Breast epithelium (tissue), 4 donors: ENCODE measurements around the gene NGF. TPM values are rescaled to one million over a fixed set of nuclear protein-coding genes. Genes with fewer than 3 reads are reported as not detected.

Experiments
- DNase-seq, 2 donors: peaks; one replicate each; pipeline ENCODE4 v3.0.0-alpha.2; 2019; ENCODE audit warnings: low spot score in 2 of 2
- H3K27ac ChIP-seq, 2 donors: fragments of 200-600 bp; sonication (generic) in 1 of 2; one replicate each; pipeline ENCODE4 v1.5.1; 2016 to 2019; ENCODE audit warnings: mild to moderate bottlenecking in 1 of 2
- H3K27me3 ChIP-seq, 2 donors: fragments of 200-600 bp; sonication (generic) in 1 of 2; one replicate each; pipeline versions ENCODE4 v1.5.1 to v1.6.0; 2017 to 2019; ENCODE audit warnings: control low read depth in 1 of 2, mild to moderate bottlenecking in 1 of 2
- H3K36me3 ChIP-seq: fragments of 200-600 bp; one replicate; pipeline ENCODE4 v1.5.1; 2019
- H3K4me1 ChIP-seq, 2 donors: fragments of 200-600 bp; sonication (generic); one replicate each; pipeline ENCODE4 v1.5.1; 2016 to 2019; ENCODE audit warnings: control low read depth in 1 of 2
- H3K4me3 ChIP-seq, 3 donors: fragments of 200-600 bp; sonication (generic); 1 replicate in 2 of 3; 2 replicates in 1 of 3; pipeline ENCODE4 v1.5.1; 2016 to 2019; ENCODE audit warnings: mild to moderate bottlenecking in 3 of 3, moderate library complexity in 2 of 3
- H3K9me3 ChIP-seq, 2 donors: fragments of 200-600 bp; sonication (generic) in 1 of 2; one replicate each; pipeline ENCODE4 v1.5.1; 2016 to 2019; ENCODE audit warnings: control low read depth in 1 of 2
- POLR2A ChIP-seq: fragments of 450-650 bp; IDR thresholded peaks from one replicate; pipeline ENCODE4 v1.6.1; 2016; ENCODE audit warnings: antibody characterized with exemption, mild to moderate bottlenecking, moderate library complexity
- POLR2AphosphoS5 ChIP-seq, 3 donors: sonication (generic); formaldehyde crosslinking; IDR thresholded peaks; one replicate each; pipeline ENCODE4 v1.6.1; 2017; ENCODE audit warnings: antibody characterized with exemption in 3 of 3
- intact Hi-C: fragments of 100-400 bp; cut with DNase I; formaldehyde crosslinking; loops from one replicate; pipeline ENCODE4 v1.15.1; 2023; ENCODE audit warnings: low total_unique reads
- total RNA-seq, 3 donors: library from RNA; depleted of rRNA; stranded (reverse); fragments of >200 nt; gene quantifications; one replicate each; pipeline ENCODE4 v1.1.0, GENCODE V29; 2016
- TF ChIP-seq, protein P1 (sequence below), 3 donors: fragments of 450-650 bp; IDR thresholded peaks; one replicate each; pipeline ENCODE4 v1.5.1; 2016 to 2017; ENCODE audit warnings: antibody characterized with exemption in 3 of 3, mild to moderate bottlenecking in 3 of 3, moderate library complexity in 3 of 3

The NGF gene
- total RNA-seq, 3 donors from 2014 or later: 0.64 to 7.2 (median 3.4) TPM

DNA sequence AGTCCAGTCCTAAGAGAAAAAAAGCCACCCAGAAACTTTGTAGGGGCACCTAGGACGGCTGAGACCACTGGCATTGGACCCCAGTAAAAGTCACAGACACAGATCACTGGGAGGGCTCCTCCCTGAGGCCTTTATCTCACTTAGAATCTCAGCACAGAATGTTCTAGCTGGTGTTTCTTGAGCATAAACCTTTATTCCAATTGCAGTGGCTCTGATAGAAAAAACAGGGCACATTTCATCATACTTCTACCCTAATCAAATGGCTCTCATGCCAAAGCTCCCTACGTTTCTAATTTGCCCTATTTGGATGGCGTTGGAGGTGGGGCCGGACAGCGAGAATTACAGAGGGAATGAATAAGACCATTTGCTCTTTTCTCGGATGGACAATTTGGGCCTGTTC lies 53.8 kb downstream of the NGF start:
- H3K36me3 ChIP-seq: no peaks in the 10 kb centered on the region
- peak overlapping the region; percentile 76 to 92 for H3K27ac ChIP-seq
- H3K4me1 ChIP-seq: no peaks in the 10 kb centered on the region
- no peaks in the 10 kb centered on the region for H3K9me3 ChIP-seq
- no peaks in the 10 kb centered on the region for H3K27me3 ChIP-seq
- TF ChIP-seq, protein P1, sequence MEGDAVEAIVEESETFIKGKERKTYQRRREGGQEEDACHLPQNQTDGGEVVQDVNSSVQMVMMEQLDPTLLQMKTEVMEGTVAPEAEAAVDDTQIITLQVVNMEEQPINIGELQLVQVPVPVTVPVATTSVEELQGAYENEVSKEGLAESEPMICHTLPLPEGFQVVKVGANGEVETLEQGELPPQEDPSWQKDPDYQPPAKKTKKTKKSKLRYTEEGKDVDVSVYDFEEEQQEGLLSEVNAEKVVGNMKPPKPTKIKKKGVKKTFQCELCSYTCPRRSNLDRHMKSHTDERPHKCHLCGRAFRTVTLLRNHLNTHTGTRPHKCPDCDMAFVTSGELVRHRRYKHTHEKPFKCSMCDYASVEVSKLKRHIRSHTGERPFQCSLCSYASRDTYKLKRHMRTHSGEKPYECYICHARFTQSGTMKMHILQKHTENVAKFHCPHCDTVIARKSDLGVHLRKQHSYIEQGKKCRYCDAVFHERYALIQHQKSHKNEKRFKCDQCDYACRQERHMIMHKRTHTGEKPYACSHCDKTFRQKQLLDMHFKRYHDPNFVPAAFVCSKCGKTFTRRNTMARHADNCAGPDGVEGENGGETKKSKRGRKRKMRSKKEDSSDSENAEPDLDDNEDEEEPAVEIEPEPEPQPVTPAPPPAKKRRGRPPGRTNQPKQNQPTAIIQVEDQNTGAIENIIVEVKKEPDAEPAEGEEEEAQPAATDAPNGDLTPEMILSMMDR (IDR thresholded peaks at IDR 0.05): no peak
- peak in 1 of 3 donors; percentile 31 for TF ChIP-seq POLR2AphosphoS5 (IDR thresholded peaks at IDR 0.05)
- intact Hi-C loops: no loop called here
- no peak overlapping the region for H3K4me3 ChIP-seq
- DNase-seq: no peak

DNA sequence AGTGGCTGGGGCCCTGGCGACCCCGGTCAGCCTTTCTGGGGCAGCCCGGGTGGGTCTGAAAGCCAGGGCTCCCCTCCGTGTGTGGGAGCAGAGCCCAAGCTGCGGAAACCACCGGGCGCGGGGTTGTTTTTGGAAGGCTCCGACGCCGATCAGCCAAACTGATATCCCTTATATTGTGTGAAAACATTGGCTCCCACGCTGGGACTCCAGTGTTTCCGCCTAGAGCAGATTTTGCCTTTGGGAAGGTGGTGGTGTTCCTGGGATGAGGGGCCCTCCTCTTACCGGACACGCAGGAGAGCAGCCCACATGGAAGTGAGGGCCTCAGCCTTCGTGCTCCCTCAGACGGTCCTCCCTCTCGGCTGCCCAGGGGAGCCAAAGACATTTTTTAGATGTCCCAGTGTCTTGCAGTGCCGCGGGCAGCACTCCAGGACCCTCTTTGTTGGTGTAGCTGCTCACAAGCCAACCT lies 54.3 kb downstream of the NGF start:
- intact Hi-C loops: no loop called here

DNA sequence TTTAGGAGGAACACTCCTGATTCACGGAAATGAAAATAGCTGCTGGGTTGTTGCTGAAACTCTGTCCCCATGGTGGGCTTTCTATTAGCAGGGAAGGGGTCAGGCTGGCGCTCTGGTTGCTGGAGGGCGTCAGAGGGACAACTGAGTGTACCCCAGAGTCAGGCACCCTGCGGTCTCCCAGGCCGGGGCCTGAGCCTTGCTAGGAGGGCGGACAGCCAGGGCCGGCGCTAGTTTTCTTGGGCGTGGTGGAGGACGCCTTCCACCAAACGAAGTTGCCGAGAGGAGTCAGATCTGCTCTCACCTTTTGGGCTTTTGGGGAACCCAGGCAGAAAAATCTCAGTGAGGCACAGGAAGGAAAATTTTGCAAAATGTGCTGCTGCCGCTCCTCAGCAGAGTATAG lies 54.8 kb downstream of the NGF start:
- peak overlapping the region in 1 of 3 donors; percentile 27 for H3K4me3 ChIP-seq
- intact Hi-C loops: no loop called here
- H3K36me3 ChIP-seq: no peaks in the 10 kb centered on the region
- no peaks in the 10 kb centered on the region for H3K4me1 ChIP-seq
- no peaks in the 10 kb centered on the region for H3K9me3 ChIP-seq
- peak overlapping the region; percentile 76 to 92 for H3K27ac ChIP-seq
- no peak for DNase-seq
- H3K27me3 ChIP-seq: no peaks in the 10 kb centered on the region
- TF ChIP-seq POLR2A: no peak
- TF ChIP-seq, protein P1 (IDR thresholded peaks at IDR 0.05): no peak
- no peak for TF ChIP-seq POLR2AphosphoS5 (IDR thresholded peaks at IDR 0.05)

More for the DNA sequence above, 54.3 kb downstream of the NGF start:
- H3K27ac ChIP-seq: peak overlapping the region; percentile 76 to 92
- no peak for DNase-seq
- no peaks in the 10 kb centered on the region for H3K9me3 ChIP-seq
- H3K27me3 ChIP-seq: no peaks in the 10 kb centered on the region
- H3K4me3 ChIP-seq: peak overlapping the region in 1 of 3 donors; percentile 27
- TF ChIP-seq, protein P1 (IDR thresholded peaks at IDR 0.05): no peak
- TF ChIP-seq POLR2AphosphoS5 (IDR thresholded peaks at IDR 0.05) (no peak), POLR2A (no peak)
- H3K36me3 ChIP-seq: no peaks in the 10 kb centered on the region
- no peaks in the 10 kb centered on the region for H3K4me1 ChIP-seq

DNA sequence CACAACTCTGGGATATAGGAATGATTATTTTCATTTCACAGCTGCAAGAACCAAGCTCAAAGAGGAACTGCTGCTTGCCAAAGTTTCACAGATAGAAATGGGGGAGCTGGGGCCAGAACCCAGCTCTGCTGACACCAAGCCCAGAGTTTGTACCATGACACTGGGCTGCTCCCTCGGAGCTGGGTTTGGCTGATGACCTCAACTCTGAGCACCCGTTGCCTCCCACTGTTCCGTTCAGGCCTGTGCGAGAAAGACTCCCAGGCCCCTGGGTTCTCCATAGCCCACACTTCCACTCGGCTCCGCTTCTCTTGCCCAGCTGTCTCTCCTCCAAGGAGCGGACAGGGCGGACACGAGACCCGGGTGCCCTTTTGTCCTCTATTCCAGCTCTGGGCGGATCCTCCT lies 55.2 kb downstream of the NGF start:
- intact Hi-C loops: no loop called here
- Histone ChIP-seq H3K9me3 (no peaks in the 10 kb centered on the region), H3K36me3 (no peaks in the 10 kb centered on the region), H3K27me3 (no peaks in the 10 kb centered on the region), H3K4me3 (peak overlapping the region in 1 of 3 donors; percentile 27), H3K4me1 (no peaks in the 10 kb centered on the region), H3K27ac (peak overlapping the region; percentile 76 to 92)
- TF ChIP-seq POLR2AphosphoS5 (IDR thresholded peaks at IDR 0.05): peak in 1 of 3 donors; percentile 39
- TF ChIP-seq POLR2A: no peak
- TF ChIP-seq, protein P1 (IDR thresholded peaks at IDR 0.05): no peak
- peak in 1 of 2 donors; percentile 28 for DNase-seq

DNA sequence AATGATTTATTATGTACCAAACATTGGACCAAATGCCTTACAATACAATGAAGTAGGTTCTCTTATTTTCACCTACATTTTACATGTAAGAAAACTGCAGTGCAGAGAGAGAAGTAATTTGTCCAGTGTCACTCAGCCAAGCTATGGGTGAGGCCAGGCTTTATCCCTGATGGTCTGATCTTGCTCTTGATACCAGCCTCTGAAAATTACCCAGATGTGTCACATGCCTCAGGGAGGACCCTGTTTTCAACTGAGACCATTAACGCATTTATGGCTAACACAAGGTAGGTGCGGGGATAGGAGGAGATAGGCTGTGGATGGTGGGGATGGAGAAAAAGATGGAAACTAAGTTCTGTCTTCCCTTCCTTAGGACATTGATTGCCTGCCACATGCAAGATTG lies 56.9 kb downstream of the NGF start:
- Histone ChIP-seq H3K27ac (peak overlapping the region in 1 of 2 donors; percentile 43), H3K27me3 (no peaks in the 10 kb centered on the region), H3K4me3 (no peak overlapping the region), H3K9me3 (peaks cover 0 to 7% of the 10 kb centered on the region in 2 donors), H3K36me3 (no peaks in the 10 kb centered on the region), H3K4me1 (no peaks in the 10 kb centered on the region)
- TF ChIP-seq, protein P1 (IDR thresholded peaks at IDR 0.05): no peak
- TF ChIP-seq POLR2A (no peak), POLR2AphosphoS5 (IDR thresholded peaks at IDR 0.05) (no peak)
- intact Hi-C loops: no loop called here
- DNase-seq: no peak
